Measurements from ENCODE around the gene SPECC1L.

The SPECC1L gene

DNA sequence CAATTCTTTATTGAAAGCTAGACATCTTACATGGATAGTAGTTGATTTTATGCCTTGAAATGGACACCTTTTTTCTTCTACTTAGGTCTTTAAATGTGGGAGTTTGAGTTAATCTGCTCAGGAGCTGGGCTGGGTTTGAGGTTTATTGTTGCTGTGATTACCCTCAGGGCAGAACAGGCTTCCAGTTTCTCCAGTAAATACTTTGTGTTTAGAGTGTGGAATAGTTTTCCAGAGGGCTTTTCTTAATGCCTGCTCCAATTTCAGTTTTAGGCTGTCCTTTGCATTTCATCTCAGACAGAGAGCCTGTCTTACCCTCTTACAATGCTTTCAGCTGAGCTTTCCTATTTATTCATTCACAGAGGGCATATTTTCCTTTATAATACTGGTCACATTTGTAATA, 86.9 kb downstream of the SPECC1L start:
- TF ChIP-seq POLR2A (IDR thresholded peaks at IDR 0.05; ENCODE audit: low read length), result no peak
- no peak for TF ChIP-seq GATA1 (IDR thresholded peaks at IDR 0.05; ENCODE audit: low read depth, low read length)
- DNase-seq, result no peak

DNA sequence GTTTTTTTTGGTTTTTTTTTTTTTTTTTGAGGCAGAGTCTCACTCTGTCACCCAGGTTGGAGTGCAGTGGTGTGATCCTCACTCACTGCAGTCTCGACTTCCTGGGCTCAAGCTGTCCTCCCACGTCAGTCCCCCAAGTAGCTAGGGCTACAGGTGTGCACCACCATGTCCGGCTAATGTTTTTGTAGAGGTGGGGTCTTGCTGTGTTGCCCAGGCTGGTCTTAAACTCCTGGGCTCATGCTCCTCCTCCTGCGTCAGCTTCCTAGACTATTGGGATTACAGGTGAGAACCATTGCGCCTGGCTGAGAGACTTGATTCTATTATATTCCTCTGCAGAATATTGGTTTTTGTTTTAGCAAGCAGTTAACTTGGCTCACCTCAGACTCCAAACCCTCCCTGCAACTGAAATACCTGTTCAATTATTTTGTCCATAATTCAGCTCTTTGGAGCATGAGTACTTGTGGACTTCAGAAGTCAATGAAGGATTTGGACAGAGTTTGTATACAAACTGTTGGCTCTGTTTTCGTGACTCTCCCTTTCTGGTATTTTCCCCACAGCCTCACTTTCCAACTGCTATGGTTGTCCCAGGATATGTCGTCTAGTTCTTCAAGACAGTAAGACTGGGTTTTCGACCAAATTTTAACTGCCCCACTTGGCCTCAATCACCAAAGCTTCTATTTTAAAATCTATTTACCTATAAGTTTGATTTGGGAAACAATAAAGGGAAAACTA, 87.6 kb downstream of the SPECC1L start:
- TF ChIP-seq POLR2A (IDR thresholded peaks at IDR 0.05; ENCODE audit: low read length), result no peak
- TF ChIP-seq GATA1 (IDR thresholded peaks at IDR 0.05; ENCODE audit: low read depth, low read length), result no peak

DNA sequence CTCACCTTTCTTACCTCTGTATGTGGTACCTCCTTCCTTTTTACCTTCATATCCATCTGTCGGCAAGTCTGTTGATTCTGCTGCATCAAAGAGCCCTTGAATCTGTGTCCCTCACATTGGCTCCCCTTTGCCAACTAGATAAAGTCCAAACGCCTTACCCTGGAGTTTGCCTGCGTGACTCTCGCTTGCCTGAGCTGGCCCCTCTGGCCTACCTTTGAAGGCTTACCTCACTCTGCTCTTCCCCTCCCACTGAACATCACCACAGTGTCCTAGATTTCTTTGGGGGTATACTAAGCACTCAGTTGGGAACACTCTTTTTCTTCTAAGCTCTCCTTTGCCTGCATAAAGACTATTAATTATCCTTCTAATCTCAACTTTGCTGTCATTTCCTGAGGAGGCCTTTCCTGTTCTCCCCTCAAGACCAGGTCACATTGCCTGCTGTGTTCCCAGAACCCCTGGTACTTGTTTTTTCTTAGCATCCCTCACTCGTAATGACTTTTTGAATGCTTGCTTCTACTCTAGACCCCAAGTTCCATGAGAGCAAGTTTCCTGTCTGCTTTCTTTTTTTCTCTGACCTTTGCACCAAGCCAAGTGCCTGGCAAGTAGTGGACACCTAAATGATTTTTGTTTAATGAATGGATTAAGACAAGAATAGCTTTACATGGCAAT, 89.0 kb downstream of the SPECC1L start:
- no peak for DNase-seq
- TF ChIP-seq GATA1 (IDR thresholded peaks at IDR 0.05; ENCODE audit: low read depth, low read length) (no peak), POLR2A (IDR thresholded peaks at IDR 0.05; ENCODE audit: low read length) (no peak)

More for the DNA sequence above, 87.6 kb downstream of the SPECC1L start:
- no peak for DNase-seq

DNA sequence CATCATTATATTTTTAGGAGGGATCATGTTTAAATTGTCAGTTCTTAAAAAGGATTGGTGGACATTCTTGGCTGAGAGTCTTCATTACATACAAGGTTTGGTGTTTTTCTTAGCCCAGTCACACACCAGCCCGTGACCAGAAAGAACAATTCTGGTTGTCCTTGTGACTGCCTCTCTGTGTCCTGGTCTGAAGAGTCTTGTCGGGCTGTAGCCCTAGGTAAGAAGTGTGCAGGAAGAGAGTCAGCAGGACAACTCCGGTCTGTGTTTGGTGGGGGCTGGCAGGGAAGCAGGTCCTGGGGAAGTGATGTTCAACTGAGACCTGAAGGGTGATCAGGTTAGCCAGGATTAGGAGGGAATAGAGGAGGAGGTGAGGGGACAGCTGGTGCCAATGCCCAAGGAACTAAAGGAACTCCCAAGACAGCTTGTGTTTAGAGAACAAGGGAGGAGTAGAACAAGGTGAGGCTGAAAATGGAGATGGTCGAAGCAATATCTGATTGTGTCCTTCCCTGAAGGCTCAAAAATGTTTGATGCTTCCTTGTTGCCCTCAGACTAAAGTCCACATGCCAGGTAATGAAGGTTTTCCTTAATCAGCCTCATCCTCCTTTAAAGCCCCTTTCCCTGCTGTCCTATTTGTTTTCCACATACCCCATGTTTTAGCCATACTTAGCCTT, 91.5 kb downstream of the SPECC1L start:
- no peak for DNase-seq
- TF ChIP-seq POLR2A (IDR thresholded peaks at IDR 0.05; ENCODE audit: low read length) (no peak), GATA1 (IDR thresholded peaks at IDR 0.05; ENCODE audit: low read depth, low read length) (no peak)

DNA sequence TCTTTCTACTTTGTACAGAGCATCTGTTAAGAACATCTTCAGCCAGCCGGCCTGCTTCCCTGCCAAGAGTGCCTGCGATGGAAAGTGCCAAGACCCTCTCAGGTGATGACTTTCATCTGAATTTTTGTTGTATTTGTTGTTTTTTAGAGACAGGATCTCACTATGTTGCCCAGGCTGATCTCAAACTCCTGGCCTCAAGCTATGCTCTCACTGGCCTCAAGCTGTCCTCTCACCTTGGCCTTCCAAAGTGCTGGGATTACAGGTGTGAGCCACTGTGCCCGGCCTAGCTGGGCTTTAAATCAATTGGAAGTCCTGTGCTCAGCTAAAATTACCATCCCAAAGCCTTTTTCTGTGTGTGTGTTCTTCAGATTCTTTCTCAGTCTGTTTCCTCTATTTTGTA, 92.6 kb downstream of the SPECC1L start:
- TF ChIP-seq POLR2A (IDR thresholded peaks at IDR 0.05; ENCODE audit: low read length) (no peak), GATA1 (IDR thresholded peaks at IDR 0.05; ENCODE audit: low read depth, low read length) (no peak)
- no peak for DNase-seq

DNA sequence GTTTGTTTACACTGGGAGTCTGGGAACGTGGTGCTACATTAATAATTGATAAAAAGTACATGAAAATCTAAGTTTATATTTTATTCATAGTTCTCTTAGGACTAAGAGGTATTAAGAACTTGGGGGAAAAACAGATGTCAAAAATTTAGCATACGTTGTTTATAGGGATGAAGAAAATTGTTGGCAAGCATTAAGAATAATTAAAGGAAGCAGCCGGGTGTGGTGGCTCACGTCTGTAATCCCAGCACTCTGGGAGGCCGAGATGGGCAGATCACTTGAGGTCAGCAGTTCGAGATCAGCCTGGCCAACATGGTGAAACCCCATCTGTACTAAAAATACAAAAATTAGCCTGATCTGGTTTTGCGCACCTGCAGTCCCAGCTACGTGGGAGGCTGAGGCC, 96.1 kb downstream of the SPECC1L start:
- no peak for DNase-seq
- TF ChIP-seq POLR2A (IDR thresholded peaks at IDR 0.05; ENCODE audit: low read length), result no peak
- TF ChIP-seq GATA1 (IDR thresholded peaks at IDR 0.05; ENCODE audit: low read depth, low read length), result no peak

DNA sequence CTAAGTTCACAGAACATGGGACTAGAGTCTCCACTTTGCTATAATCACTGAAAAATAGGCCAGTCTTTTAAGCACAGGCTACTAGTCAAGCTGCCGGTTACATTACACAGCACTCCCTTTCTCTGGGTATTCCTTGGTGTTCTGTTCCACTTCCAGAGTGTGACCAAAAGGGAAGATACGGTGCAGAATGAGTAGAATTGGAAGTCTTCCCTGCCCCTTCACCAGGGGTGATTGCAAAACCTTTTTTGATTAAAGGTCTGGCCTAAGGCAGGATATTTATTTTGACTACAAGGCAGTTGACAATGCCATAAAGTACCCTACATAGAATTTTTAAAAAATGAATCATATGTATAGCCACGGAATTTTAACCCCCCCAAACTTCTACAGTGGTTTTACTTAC, 97.2 kb downstream of the SPECC1L start:
- DNase-seq, result no peak
- no peak for TF ChIP-seq POLR2A (IDR thresholded peaks at IDR 0.05; ENCODE audit: low read length)

DNA sequence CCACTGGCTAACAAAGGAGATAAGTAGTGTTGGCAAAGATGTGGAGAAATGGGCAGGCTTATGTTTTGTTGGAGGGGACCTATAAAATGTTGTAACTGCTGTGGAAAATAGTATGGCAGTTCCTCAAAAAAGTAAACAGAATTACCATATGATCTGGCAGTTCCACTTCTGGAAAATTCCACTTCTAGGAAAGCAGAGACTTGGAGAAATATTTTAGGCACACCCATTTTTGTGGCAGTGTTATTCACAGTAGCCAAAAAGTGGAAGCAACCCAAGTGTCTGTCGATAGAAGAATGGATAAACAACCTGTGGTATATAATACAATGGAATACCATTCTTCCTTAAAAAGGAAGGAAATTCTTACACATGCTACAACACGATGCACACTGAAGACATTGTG, 99.8 kb downstream of the SPECC1L start:
- no peak for DNase-seq
- TF ChIP-seq POLR2A (IDR thresholded peaks at IDR 0.05; ENCODE audit: low read length), result no peak
- no peak for TF ChIP-seq GATA1 (IDR thresholded peaks at IDR 0.05; ENCODE audit: low read depth, low read length)

DNA sequence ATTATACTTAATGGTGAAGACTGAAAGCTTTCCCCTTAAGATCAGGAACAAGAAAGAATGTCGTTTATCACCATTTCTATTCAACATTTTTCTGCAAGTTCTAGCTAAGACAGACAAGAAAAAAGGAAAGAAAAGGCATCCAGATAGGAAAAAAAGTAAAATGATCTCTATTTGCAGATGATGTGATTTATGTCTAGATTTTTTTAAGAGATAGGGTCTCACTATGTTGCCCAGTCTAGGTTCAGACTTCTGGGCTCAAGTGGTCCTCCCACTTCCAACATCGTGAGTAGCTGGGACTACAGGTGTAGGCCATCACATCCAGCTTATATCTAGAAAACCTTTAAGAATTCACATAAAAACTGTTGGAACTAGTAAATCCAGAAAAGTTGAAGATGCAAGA, 105.4 kb downstream of the SPECC1L start:
- TF ChIP-seq POLR2A (IDR thresholded peaks at IDR 0.05; ENCODE audit: low read length), result no peak
- TF ChIP-seq GATA1 (IDR thresholded peaks at IDR 0.05; ENCODE audit: low read depth, low read length), result no peak
- no peak for DNase-seq

DNA sequence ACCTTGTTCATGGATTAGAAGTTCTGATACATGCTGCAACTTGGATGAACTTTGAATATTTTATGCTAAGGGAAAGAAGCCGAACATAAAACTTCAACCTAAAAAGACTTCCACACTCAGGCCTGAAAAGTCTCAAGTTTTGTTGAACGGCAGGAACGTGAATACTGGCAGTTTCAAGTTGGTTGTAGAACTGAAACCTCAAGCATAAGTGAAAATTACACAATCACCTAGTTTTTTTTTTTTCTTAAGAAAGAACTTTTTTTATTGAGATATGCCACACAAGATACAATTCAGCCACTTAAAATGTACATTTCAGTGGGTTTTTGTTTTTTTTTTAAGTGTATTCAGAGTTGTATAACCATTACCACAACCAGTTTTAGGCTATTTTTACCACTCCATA, 106.0 kb downstream of the SPECC1L start:
- DNase-seq, result no peak
- no peak for TF ChIP-seq GATA1 (IDR thresholded peaks at IDR 0.05; ENCODE audit: low read depth, low read length)
- no peak for TF ChIP-seq POLR2A (IDR thresholded peaks at IDR 0.05; ENCODE audit: low read length)

DNA sequence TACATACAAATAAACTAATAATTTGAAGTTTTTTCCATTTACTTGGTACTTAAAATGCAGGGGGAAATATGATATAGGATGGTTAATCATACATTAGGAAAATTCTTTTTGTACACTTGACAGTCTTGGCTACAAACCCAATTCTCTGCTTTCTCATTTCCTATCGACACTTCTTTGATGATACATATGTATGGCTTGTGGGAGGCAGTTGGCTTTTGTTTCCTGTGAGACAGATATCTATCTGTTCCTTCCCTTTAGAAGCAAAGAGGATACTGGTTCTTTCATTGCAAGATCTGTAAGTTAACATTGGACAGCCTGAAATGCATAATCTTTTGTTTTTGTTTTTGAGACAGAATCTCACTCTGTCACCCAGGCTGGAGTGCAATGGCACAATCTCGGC, 108.9 kb downstream of the SPECC1L start:
- no peak for DNase-seq
- TF ChIP-seq GATA1 (IDR thresholded peaks at IDR 0.05; ENCODE audit: low read depth, low read length), result no peak
- no peak for TF ChIP-seq POLR2A (IDR thresholded peaks at IDR 0.05; ENCODE audit: low read length)

DNA sequence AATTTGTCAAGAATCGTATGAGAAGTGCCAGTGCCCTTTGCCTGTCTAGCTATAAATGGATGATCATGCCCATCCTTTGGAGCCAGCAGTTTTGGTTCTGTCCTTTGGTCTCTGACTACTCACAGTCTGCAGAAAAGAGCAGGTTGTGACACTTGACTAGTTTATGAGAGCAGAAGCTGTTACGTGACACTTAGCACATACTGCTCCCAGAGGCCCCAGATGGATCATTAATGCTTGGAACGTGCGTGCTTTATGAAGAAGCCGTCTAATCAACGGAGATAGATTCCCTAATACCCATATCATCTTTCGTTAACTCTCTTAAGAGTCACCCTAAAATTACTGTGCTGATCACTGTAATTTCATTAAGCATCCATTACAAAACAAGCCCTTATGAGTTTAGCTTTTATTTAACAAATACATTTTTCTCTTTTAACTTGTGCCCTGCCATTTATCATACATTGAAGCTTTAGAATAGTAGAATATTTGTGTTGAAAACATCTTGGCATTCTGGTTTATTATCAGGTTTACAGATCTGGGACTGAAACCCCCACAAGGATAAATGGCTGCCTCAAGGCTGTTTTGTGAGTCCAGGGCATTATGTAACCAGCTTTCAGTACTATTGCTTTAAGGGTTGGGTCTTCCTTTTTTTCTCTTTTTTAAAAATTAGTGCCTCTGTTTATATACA, 109.7 kb downstream of the SPECC1L start:
- DNase-seq, result peak in 1 of 2 experiments; percentile 10
- TF ChIP-seq GATA1 (IDR thresholded peaks at IDR 0.05; ENCODE audit: low read depth, low read length) (no peak), POLR2A (IDR thresholded peaks at IDR 0.05; ENCODE audit: low read length) (no peak)

DNA sequence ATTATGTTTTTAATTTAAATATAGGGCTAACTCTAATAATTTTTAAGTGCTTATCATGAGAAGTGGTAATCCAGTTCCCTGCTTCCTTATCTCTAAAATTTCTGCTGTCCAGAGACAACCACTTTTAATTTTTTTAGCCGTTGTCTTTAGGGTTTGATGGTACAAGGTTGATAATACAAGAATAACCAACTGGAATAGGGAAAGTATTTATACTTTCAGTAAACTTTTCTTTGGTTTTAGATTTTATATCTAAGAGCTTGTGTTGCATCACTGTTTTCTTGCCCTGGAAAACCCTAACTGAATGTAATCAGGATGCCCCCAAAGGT, 110.2 kb downstream of the SPECC1L start:
- DNase-seq, result peak in 1 of 2 experiments; percentile 30
- TF ChIP-seq POLR2A (IDR thresholded peaks at IDR 0.05; ENCODE audit: low read length) (no peak), GATA1 (IDR thresholded peaks at IDR 0.05; ENCODE audit: low read depth, low read length) (no peak)

DNA sequence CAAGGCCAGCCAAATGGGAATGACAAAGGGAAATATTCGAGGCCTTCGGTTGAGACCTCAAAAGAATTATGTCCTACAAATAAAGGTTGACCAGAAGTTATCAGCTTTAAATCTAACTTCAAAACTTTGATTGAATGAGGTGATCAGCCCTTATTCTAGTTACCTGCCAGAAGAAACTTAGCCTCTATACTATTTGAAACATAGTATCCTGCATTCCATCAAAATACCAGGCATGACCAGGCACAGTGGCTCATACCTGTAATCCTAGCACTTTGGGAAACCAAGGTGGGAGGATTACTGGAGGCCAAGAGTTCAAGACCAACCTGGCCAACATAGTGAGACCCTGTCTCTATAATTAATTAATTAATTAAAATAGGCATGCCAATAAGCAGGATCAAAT, 112.4 kb downstream of the SPECC1L start:
- TF ChIP-seq GATA1 (IDR thresholded peaks at IDR 0.05; ENCODE audit: low read depth, low read length) (no peak), POLR2A (IDR thresholded peaks at IDR 0.05; ENCODE audit: low read length) (no peak)
- no peak for DNase-seq
